ENCODE data around the gene DAAM1. TPM values are rescaled to one million over a fixed set of nuclear protein-coding genes. Genes with fewer than 3 reads are reported as not detected.

The DAAM1 gene
- 8.1 to 15.5 TPM (median 10.7 TPM) in 5 replicates for total RNA-seq (2022; extraction: Qiagen RNA extraction)

DNA sequence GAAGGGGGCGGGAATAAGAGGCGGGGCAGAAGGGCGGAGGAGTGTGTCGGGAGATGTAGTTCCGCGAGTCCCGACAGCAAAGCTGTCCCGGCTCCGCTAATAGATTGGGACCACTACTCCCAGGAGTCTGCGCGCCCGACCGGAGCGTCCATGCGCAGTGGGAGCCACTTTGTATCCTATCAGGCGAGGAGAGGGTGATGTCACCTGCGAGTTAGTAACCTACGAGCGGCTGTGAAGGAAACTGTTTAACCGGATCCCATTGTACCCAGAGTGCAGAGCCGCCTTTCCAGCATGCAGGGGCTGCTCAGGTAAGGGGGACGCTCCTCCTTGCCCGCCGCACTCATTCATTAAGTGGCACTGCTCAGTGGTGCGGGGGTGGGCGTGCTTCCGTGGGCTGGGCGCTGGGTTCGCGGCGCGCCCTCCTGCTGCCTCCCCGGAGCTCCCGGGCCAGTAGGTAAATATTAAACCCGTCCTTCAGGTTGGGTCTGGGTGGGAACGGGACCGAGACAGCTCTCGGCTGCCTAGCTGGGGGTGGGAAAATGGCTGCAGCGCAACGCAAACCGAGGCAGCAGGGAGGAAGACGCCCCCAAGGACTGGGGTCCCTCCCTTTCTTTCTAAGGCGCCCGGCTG is at the start of gene DAAM1:
TSS of gene DAAM1 (plus strand) at position 207 of the 630 bp plus-strand sequence. CDS start 74,811 bp downstream, outside the sequence.

All from A549 treated with Hydrocortisone at 1 μM for 4 hours (cell line).